ENCODE measurements around the gene PPFIA2.

- TF ChIP-seq CTCF (IDR thresholded peaks at IDR 0.05; ENCODE audit: low read length) (no peak), EZH2 (IDR thresholded peaks at IDR 0.05; ENCODE audit: borderline replicate concordance, low read length) (no peak)
These were observed 79.5 kb downstream of the PPFIA2 start for GRCh38 chr12:81679614-81680013.
